SK-N-SH treated with all-trans-retinoic acid at 6 μM for 48 hours (cell line): ENCODE data around the gene ATMIN.

Source experiments
- CSDC2 ChIP-seq: fragments of 250-450 bp; sonication (Bioruptor Pico); IDR thresholded peaks from 2 replicates; pipeline ENCODE4 v1.5.0; 2020; ENCODE audit warnings: mild to moderate bottlenecking, moderate library complexity
- OSR1 ChIP-seq: fragments of 250-450 bp; sonication (Bioruptor Pico); IDR thresholded peaks from 2 replicates; pipeline ENCODE4 v1.8.0; 2022; ENCODE audit warnings: moderate library complexity, mild to moderate bottlenecking, inconsistent platforms
- PATZ1 ChIP-seq: fragments of 250-450 bp; sonication (Bioruptor Pico); IDR thresholded peaks from 2 replicates; pipeline ENCODE4 v1.8.0; 2020; ENCODE audit warnings: mild to moderate bottlenecking, moderate library complexity, borderline replicate concordance
- PPARA ChIP-seq: fragments of 250-450 bp; sonication (Bioruptor Pico); IDR thresholded peaks from 2 replicates; pipeline ENCODE4 v1.5.0; 2020; ENCODE audit warnings: mild to moderate bottlenecking, borderline replicate concordance
- RARB ChIP-seq: fragments of 250-450 bp; sonication (Bioruptor Pico); IDR thresholded peaks from 2 replicates; pipeline ENCODE4 v1.8.0; 2021; ENCODE audit warnings: mild to moderate bottlenecking, moderate library complexity
- TOX ChIP-seq: fragments of 250-450 bp; sonication (Bioruptor Pico); IDR thresholded peaks from 2 replicates; pipeline ENCODE4 v1.8.0; 2021; ENCODE audit warnings: mild to moderate bottlenecking, moderate library complexity, borderline replicate concordance
- TSHZ2 ChIP-seq: fragments of 250-450 bp; sonication (Bioruptor Pico); IDR thresholded peaks from 2 replicates; pipeline ENCODE4 v1.5.0; 2020; ENCODE audit warnings: mild to moderate bottlenecking, moderate library complexity
- ZFP3 ChIP-seq: fragments of 250-450 bp; sonication (Bioruptor Pico); IDR thresholded peaks from 2 replicates; pipeline ENCODE4 v1.5.0; 2020; ENCODE audit warnings: mild to moderate bottlenecking, moderate library complexity
- ZNF565 ChIP-seq: fragments of 450-650 bp; formaldehyde crosslinking; conservative IDR thresholded peaks from 2 replicates; pipeline ENCODE4 v1.5.0; 2020; ENCODE audit warnings: low read depth, mild to moderate bottlenecking, moderate library complexity
- ZNF8 ChIP-seq: fragments of 450-650 bp; formaldehyde crosslinking; IDR thresholded peaks from 2 replicates; pipeline ENCODE4 v1.5.0; 2020; ENCODE audit warnings: mild to moderate bottlenecking, moderate library complexity
- TF ChIP-seq, protein P1 (sequence below): fragments of 250-450 bp; sonication (Bioruptor Pico); IDR thresholded peaks from 2 replicates; pipeline ENCODE4 v1.5.1; 2021; ENCODE audit warnings: mild to moderate bottlenecking, moderate library complexity

- no peak for TF ChIP-seq TOX (CRISPR knock-in tag)
- TF ChIP-seq PATZ1 (CRISPR knock-in tag), result no peak
- TF ChIP-seq RARB (CRISPR knock-in tag), result no peak
- no peak for TF ChIP-seq TSHZ2 (CRISPR knock-in tag)
- no peak for TF ChIP-seq PPARA (CRISPR knock-in tag)
- no peak for TF ChIP-seq CSDC2 (CRISPR knock-in tag)
- no peak for TF ChIP-seq ZNF565 (CRISPR knock-in tag)
- no peak for TF ChIP-seq OSR1 (CRISPR knock-in tag)
- TF ChIP-seq ZNF8 (CRISPR knock-in tag), result no peak
- no peak for TF ChIP-seq ZFP3 (CRISPR knock-in tag)
- TF ChIP-seq, protein P1, sequence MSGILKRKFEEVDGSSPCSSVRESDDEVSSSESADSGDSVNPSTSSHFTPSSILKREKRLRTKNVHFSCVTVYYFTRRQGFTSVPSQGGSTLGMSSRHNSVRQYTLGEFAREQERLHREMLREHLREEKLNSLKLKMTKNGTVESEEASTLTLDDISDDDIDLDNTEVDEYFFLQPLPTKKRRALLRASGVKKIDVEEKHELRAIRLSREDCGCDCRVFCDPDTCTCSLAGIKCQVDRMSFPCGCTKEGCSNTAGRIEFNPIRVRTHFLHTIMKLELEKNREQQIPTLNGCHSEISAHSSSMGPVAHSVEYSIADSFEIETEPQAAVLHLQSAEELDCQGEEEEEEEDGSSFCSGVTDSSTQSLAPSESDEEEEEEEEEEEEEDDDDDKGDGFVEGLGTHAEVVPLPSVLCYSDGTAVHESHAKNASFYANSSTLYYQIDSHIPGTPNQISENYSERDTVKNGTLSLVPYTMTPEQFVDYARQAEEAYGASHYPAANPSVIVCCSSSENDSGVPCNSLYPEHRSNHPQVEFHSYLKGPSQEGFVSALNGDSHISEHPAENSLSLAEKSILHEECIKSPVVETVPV (CRISPR knock-in tag), result no peak
These were observed 30.0 kb upstream of the ATMIN start for GRCh38 chr16:81005610-81006161.
